ENCODE data around the gene CDK10. TPM values are rescaled to one million over a fixed set of nuclear protein-coding genes. Genes with fewer than 3 reads are reported as not detected.

The CDK10 gene
- total and polyA plus RNA-seq, 9 of the 15 experiments (the other 6 are each of a cell fraction or from before 2014, with no cell fraction given), result 2.0 to 85.1 (median 40.1) TPM

DNA sequence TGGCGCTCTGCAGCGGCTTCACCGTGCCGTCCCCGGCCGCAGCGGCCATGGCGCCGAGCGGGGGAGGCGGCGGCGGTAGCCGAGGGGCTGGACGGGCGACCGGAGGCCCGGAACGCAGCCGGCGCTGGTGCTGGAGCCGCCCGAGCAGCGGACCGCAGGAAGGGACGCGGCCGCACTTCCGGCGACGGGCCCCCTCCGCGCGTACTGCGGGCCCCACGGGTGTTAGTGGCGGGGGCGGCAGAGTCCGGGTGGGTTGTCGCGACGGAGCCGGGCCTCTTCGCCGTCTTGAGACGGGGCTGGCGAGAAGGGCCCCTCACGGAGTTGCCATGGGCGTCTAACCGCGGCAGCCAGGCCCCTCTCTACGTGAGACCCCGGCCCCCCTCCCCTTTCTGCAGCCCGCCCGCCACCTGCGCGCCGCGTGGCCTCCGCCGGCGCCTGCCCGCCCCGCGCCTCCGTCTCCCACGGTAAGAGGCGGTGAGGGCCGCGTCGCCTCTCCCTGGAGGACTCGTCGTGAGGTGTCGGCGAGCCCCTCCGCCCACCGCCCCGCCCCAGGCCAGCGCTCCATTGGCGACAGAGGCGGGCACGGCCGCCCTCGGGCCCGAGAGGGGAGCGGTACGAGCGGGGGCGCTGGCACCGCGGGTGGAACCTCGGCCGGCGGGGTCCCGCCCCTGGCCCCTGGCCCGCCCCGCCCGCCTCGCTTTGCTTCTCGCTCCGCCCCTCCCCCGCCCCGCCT is 34.5 kb downstream of the CDK10 start, which contains the start of the genes VPS9D1 and ZNF276 (continued):
- TF ChIP-seq, protein P1, sequence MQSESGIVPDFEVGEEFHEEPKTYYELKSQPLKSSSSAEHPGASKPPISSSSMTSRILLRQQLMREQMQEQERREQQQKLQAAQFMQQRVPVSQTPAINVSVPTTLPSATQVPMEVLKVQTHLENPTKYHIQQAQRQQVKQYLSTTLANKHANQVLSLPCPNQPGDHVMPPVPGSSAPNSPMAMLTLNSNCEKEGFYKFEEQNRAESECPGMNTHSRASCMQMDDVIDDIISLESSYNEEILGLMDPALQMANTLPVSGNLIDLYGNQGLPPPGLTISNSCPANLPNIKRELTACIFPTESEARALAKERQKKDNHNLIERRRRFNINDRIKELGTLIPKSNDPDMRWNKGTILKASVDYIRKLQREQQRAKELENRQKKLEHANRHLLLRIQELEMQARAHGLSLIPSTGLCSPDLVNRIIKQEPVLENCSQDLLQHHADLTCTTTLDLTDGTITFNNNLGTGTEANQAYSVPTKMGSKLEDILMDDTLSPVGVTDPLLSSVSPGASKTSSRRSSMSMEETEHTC (IDR thresholded peaks at IDR 0.05), result no peak
- TF ChIP-seq FOXA3 (CRISPR knock-in tag; conservative IDR thresholded peaks at IDR 0.05 in 1 of 2, IDR thresholded peaks at IDR 0.05 in 1 of 2) (no peak), ADNP (tag; IDR thresholded peaks at IDR 0.05) (no peak), HLTF (IDR thresholded peaks at IDR 0.05) (no peak), ZC3H4 (CRISPR knock-in tag; IDR thresholded peaks at IDR 0.05; ENCODE audit: borderline replicate concordance) (no peak; the same call in none of the 2 replicates), SMAD4 (CRISPR knock-in tag; conservative IDR thresholded peaks at IDR 0.05) (peak; percentile 86), MNT (conservative IDR thresholded peaks at IDR 0.05) (peak; percentile 71 to 90), BCOR (IDR thresholded peaks at IDR 0.05) (no peak), SMC3 (conservative IDR thresholded peaks at IDR 0.05; ENCODE audit: insufficient read depth, low read depth, low read length) (0 out of 2 replicates have a peak, but pooled peaks have one; percentile 18), RUNX1 (IDR thresholded peaks at IDR 0.05; ENCODE audit: low read depth) (no peak), STAT5A (IDR thresholded peaks at IDR 0.05; ENCODE audit: borderline replicate concordance, low read length) (no peak), POLR2H (tag; IDR thresholded peaks at IDR 0.05; ENCODE audit: low read depth) (peak; percentile 58), RB1 (IDR thresholded peaks at IDR 0.05; ENCODE audit: low read depth) (peak; percentile 95), MAFF (IDR thresholded peaks at IDR 0.05; ENCODE audit: low read length) (no peak), ILK (tag; IDR thresholded peaks at IDR 0.05; ENCODE audit: borderline replicate concordance, low read depth) (no peak)
- TF ChIP-seq, protein P2, sequence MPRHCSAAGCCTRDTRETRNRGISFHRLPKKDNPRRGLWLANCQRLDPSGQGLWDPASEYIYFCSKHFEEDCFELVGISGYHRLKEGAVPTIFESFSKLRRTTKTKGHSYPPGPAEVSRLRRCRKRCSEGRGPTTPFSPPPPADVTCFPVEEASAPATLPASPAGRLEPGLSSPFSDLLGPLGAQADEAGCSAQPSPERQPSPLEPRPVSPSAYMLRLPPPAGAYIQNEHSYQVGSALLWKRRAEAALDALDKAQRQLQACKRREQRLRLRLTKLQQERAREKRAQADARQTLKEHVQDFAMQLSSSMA (CRISPR knock-in tag; IDR thresholded peaks at IDR 0.05), result peak; percentile 93
- TF ChIP-seq, protein P3, sequence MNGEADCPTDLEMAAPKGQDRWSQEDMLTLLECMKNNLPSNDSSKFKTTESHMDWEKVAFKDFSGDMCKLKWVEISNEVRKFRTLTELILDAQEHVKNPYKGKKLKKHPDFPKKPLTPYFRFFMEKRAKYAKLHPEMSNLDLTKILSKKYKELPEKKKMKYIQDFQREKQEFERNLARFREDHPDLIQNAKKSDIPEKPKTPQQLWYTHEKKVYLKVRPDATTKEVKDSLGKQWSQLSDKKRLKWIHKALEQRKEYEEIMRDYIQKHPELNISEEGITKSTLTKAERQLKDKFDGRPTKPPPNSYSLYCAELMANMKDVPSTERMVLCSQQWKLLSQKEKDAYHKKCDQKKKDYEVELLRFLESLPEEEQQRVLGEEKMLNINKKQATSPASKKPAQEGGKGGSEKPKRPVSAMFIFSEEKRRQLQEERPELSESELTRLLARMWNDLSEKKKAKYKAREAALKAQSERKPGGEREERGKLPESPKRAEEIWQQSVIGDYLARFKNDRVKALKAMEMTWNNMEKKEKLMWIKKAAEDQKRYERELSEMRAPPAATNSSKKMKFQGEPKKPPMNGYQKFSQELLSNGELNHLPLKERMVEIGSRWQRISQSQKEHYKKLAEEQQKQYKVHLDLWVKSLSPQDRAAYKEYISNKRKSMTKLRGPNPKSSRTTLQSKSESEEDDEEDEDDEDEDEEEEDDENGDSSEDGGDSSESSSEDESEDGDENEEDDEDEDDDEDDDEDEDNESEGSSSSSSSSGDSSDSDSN (IDR thresholded peaks at IDR 0.05; ENCODE audit: borderline replicate concordance in 1 of 2, low read depth in 2 of 2, low read length in 2 of 2), result peak; percentile 65 to 79; a peak in 2 of 4 replicates
- TF ChIP-seq, protein P4, sequence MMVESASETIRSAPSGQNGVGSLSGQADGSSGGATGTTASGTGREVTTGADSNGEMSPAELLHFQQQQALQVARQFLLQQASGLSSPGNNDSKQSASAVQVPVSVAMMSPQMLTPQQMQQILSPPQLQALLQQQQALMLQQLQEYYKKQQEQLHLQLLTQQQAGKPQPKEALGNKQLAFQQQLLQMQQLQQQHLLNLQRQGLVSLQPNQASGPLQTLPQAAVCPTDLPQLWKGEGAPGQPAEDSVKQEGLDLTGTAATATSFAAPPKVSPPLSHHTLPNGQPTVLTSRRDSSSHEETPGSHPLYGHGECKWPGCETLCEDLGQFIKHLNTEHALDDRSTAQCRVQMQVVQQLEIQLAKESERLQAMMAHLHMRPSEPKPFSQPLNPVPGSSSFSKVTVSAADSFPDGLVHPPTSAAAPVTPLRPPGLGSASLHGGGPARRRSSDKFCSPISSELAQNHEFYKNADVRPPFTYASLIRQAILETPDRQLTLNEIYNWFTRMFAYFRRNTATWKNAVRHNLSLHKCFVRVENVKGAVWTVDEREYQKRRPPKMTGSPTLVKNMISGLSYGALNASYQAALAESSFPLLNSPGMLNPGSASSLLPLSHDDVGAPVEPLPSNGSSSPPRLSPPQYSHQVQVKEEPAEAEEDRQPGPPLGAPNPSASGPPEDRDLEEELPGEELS (CRISPR knock-in tag; IDR thresholded peaks at IDR 0.05; ENCODE audit: borderline replicate concordance), result peak; percentile 48; the same call in 1 of the 2 replicates
